Endothelial cell of umbilical vein (primary cell): ENCODE measurements around the gene GRM4. TPM values are rescaled to one million over a fixed set of nuclear protein-coding genes. Genes with fewer than 3 reads are reported as not detected.

Source experiments
- BruUV-seq: library from RNA; stranded (reverse); fragments of 400-500 nt; replicated peaks from 2 replicates; lab custom pipeline; 2021; lab: Mats Ljungman, UMichigan
- CTCF ChIA-PET: fragments of 300-600, 350-600 bp; sonication (Branson Sonifier 250); formaldehyde crosslinking; loops from one replicate; lab custom pipeline; 2021; ENCODE audit warnings: antibody characterized with exemption, inconsistent platforms; lab: Charles Lee
- POLR2A ChIA-PET: fragments of 300-600, 350-600 bp; sonication (Branson Sonifier 250); formaldehyde crosslinking; loops from one replicate; lab custom pipeline; 2021; ENCODE audit warnings: antibody characterized with exemption, inconsistent platforms; lab: Charles Lee
- DNase-seq: peaks from one replicate; pipeline ENCODE4 v3.0.0-alpha.2; 2011; ENCODE audit warnings: low read depth, low spot score
- FAIRE-seq: peaks from 2 replicates; lab custom pipeline; 2011; peaks lifted over from hg19 to GRCh38; lab: Jason Lieb, UNC
- H2AFZ ChIP-seq: 2 replicates; pipeline ENCODE4 v1.6.0; 2012; ENCODE audit warnings: low read depth, low read length, control low read depth, inconsistent platforms
- H3K27ac ChIP-seq: 2 replicates; pipeline ENCODE4 v1.5.1; 2011; ENCODE audit warnings: low read depth, mild to moderate bottlenecking, control low read depth, low read length, moderate library complexity; ENCODE audit not compliant: insufficient read depth
- H3K27me3 ChIP-seq, 2 experiments: 2 replicates each; pipeline versions ENCODE4 v1.6.0 to v1.6.1; 2011; ENCODE audit warnings: low read length in 2 of 2, mixed read lengths in 1 of 2; ENCODE audit not compliant: control insufficient read depth in 2 of 2, insufficient read depth in 2 of 2
- H3K36me3 ChIP-seq, 2 experiments: 2 replicates in 1 of 2; 3 replicates in 1 of 2; pipeline ENCODE4 v1.5.1; 2011; ENCODE audit warnings: low read length in 2 of 2, mild to moderate bottlenecking in 1 of 2, moderate library complexity in 1 of 2; ENCODE audit not compliant: control insufficient read depth in 2 of 2, insufficient read depth in 2 of 2; ENCODE audit errors: extremely low read depth in 1 of 2
- H3K4me1 ChIP-seq: 3 replicates; pipeline ENCODE4 v1.5.1; 2011; ENCODE audit warnings: mild to moderate bottlenecking, low read length; ENCODE audit not compliant: control insufficient read depth, insufficient read depth; ENCODE audit errors: extremely low read depth
- H3K4me2 ChIP-seq: 2 replicates; pipeline ENCODE4 v1.6.1; 2011; ENCODE audit warnings: low read length, control low read depth, mixed read lengths; ENCODE audit not compliant: insufficient read depth
- H3K4me3 ChIP-seq, 3 experiments: fragments of 200-600 bp in 1 of 3; sonication (generic), shearing (Covaris generic) in 1 of 3; replicated peaks in 1 of 3; 2 replicates each; pipeline ENCODE4 v1.5.1; 2011 to 2016; ENCODE audit warnings: control low read depth in 3 of 3, low read length in 3 of 3, mild to moderate bottlenecking in 2 of 3, inconsistent platforms in 1 of 3, low read depth in 1 of 3, moderate library complexity in 1 of 3; ENCODE audit not compliant: insufficient read depth in 1 of 3
- H3K79me2 ChIP-seq: 2 replicates; pipeline ENCODE4 v1.6.0; 2012; ENCODE audit warnings: low read length, inconsistent platforms; ENCODE audit not compliant: control insufficient read depth, insufficient read depth
- H3K9ac ChIP-seq: replicated peaks from 2 replicates; pipeline ENCODE3; 2011; ENCODE audit warnings: low read length, control low read depth; ENCODE audit not compliant: insufficient read depth; ENCODE audit errors: extremely low read depth
- H3K9me1 ChIP-seq: replicated peaks from 3 replicates; pipeline ENCODE4 v1.6.0; 2011; ENCODE audit warnings: mild to moderate bottlenecking, low read length; ENCODE audit not compliant: control insufficient read depth, insufficient read depth; ENCODE audit errors: extremely low read depth
- H3K9me3 ChIP-seq: replicated peaks from 2 replicates; pipeline ENCODE4 v1.5.1; 2012; ENCODE audit warnings: low read length, inconsistent platforms; ENCODE audit not compliant: control insufficient read depth, insufficient read depth
- H4K20me1 ChIP-seq: replicated peaks from 2 replicates; pipeline ENCODE3; 2011; ENCODE audit warnings: mild to moderate bottlenecking, low read length; ENCODE audit not compliant: control insufficient read depth, insufficient read depth; ENCODE audit errors: extremely low read depth
- EZH2 ChIP-seq: IDR thresholded peaks from 2 replicates; pipeline ENCODE4 v1.6.1; 2012; ENCODE audit warnings: borderline replicate concordance, low read depth, mild to moderate bottlenecking, moderate library complexity, low read length, inconsistent platforms; ENCODE audit not compliant: severe bottlenecking
- FOS ChIP-seq: IDR thresholded peaks from 2 replicates; pipeline ENCODE4 v1.6.1; 2011; ENCODE audit warnings: mild to moderate bottlenecking, low read length, moderate library complexity, borderline replicate concordance; ENCODE audit not compliant: insufficient read depth
- GATA2 ChIP-seq: IDR thresholded peaks from 2 replicates; pipeline ENCODE4 v1.7.0; 2011; ENCODE audit warnings: low read depth, mild to moderate bottlenecking, moderate library complexity, mixed read lengths, low read length; ENCODE audit not compliant: insufficient read length, insufficient read depth
- JUN ChIP-seq: IDR thresholded peaks from 2 replicates; pipeline ENCODE4 v1.6.1; 2011; ENCODE audit warnings: borderline replicate concordance, low read depth; ENCODE audit not compliant: insufficient read length, insufficient read depth
- MYC ChIP-seq: IDR thresholded peaks from one replicate; pipeline ENCODE4 v1.6.1; 2011; ENCODE audit warnings: mild to moderate bottlenecking, low read depth, low read length
- POLR2A ChIP-seq: IDR thresholded peaks from 2 replicates; pipeline ENCODE4 v1.6.1; 2012; ENCODE audit warnings: low read depth, mild to moderate bottlenecking, control low read depth, low read length
- POLR2AphosphoS5 ChIP-seq: IDR thresholded peaks from 2 replicates; pipeline ENCODE4 v1.6.1; 2012; ENCODE audit warnings: low read depth, mild to moderate bottlenecking, control low read depth, low read length, moderate library complexity; ENCODE audit not compliant: insufficient read depth
- dilution Hi-C: fragments of 300-500 bp; cut with MboI; formaldehyde crosslinking; loops from one replicate; pipeline ENCODE4 v1.15.0; 2019; ENCODE audit warnings: low sequenced_read_pairs; ENCODE audit not compliant: extremely low pct_ligation_motif_present
- intact Hi-C: fragments of 100-400 bp; cut with micrococcal nuclease; formaldehyde crosslinking; loops from one replicate; pipeline ENCODE4 v1.10.0; 2022
- polyA plus RNA-seq, 4 experiments: library from polyadenylated mRNA; depleted of rRNA in 3 of 4; stranded (reverse) in 3 of 4; unstranded in 1 of 4; fragments of >200 nt; gene quantifications; 2 replicates each; pipeline versions ENCODE4 v1.2.1 to v1.2.3, GENCODE V29; 2011 to 2012; ENCODE audit warnings: missing spikeins in 1 of 4
- total RNA-seq: library from RNA; stranded (reverse); gene quantifications from 2 replicates; pipeline ENCODE4 v1.2.3, GENCODE V29; 2021
- TF ChIP-seq, protein P1 (sequence below): IDR thresholded peaks from 2 replicates; pipeline ENCODE4 v1.6.1; 2011; ENCODE audit not compliant: insufficient read depth, insufficient read length
- TF ChIP-seq, protein P2 (sequence below), 2 donors: IDR thresholded peaks; 1 replicate in 1 of 2; 2 replicates in 1 of 2; pipeline ENCODE4 v1.5.1; 2011; ENCODE audit warnings: low read length in 2 of 2, mild to moderate bottlenecking in 2 of 2, moderate library complexity in 2 of 2, control low read depth in 1 of 2, inconsistent platforms in 1 of 2, low read depth in 1 of 2; ENCODE audit not compliant: insufficient read depth in 1 of 2; ENCODE audit errors: extremely low read depth in 1 of 2

Gene GRM4
- total and polyA plus RNA-seq, 2 donors (not counting 3 experiments of a cell fraction or from before 2014, with no cell fraction given) = 0.03 TPM; not detected in 1

DNA sequence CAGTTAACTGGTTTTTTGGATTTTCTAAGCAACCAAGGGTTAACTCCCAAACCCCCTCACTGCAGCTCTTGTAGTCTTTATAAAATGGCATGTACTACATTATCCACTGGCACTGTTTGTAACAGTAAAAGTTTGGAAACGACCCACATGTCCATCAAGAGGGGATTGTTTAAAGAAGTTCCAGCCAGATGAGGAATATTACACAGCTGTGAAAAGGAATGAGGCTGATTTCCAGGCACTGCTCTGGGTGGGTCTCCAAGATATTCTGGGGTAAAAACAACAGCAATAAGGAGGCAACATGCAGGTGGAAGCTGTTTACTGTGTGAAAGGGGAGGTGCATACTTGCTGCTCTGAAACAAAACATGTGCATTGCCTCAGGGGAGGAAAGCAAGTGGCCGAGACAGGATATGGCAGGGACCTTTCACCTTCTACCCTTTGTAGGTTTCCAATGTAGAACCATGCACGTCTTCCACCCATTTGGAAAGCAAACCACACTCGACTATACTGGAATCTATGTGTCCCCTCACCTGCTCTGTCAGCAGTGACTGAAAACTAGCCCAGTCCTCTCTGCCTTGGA is 51.9 kb downstream of the GRM4 start:
- CTCF ChIA-PET = interaction anchor here (1.3 kb wide), 1 partner anchor 39 kb away, joined by 4 read pairs; no protein-coding TSS in a partner anchor
- TF ChIP-seq, protein P1, sequence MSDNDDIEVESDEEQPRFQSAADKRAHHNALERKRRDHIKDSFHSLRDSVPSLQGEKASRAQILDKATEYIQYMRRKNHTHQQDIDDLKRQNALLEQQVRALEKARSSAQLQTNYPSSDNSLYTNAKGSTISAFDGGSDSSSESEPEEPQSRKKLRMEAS = no peak
- TF ChIP-seq, protein P2, sequence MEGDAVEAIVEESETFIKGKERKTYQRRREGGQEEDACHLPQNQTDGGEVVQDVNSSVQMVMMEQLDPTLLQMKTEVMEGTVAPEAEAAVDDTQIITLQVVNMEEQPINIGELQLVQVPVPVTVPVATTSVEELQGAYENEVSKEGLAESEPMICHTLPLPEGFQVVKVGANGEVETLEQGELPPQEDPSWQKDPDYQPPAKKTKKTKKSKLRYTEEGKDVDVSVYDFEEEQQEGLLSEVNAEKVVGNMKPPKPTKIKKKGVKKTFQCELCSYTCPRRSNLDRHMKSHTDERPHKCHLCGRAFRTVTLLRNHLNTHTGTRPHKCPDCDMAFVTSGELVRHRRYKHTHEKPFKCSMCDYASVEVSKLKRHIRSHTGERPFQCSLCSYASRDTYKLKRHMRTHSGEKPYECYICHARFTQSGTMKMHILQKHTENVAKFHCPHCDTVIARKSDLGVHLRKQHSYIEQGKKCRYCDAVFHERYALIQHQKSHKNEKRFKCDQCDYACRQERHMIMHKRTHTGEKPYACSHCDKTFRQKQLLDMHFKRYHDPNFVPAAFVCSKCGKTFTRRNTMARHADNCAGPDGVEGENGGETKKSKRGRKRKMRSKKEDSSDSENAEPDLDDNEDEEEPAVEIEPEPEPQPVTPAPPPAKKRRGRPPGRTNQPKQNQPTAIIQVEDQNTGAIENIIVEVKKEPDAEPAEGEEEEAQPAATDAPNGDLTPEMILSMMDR (IDR thresholded peaks at IDR 0.05; ENCODE audit: extremely low read depth in 1 of 2, insufficient read depth in 1 of 2, low read depth in 1 of 2, low read length in 2 of 2) = no peak
- TF ChIP-seq FOS (no peak), GATA2 (no peak), JUN (no peak), EZH2 (no peak), POLR2AphosphoS5 (no peak), MYC (no peak), POLR2A (no peak)

More for the DNA sequence above, 51.9 kb downstream of the GRM4 start:
- Histone ChIP-seq H3K27ac (no peak overlapping the region), H3K4me2 (no peak overlapping the region), H4K20me1 (no peaks in the 10 kb centered on the region), H3K4me3 (no peak overlapping the region), H3K79me2 (no peaks in the 10 kb centered on the region), H3K27me3 (peaks cover 0 to 2% of the 10 kb centered on the region in 2 experiments), H3K4me1 (no peaks in the 10 kb centered on the region), H3K9me3 (no peaks in the 10 kb centered on the region), H3K9me1 (no peaks in the 10 kb centered on the region), H3K9ac (no peak overlapping the region), H3K36me3 (no peaks in the 10 kb centered on the region), H2AFZ (no peak overlapping the region)
- no TSS peak for BruUV-seq
- intact Hi-C loops = no loop called here
- dilution Hi-C loops = no loop called here
- POLR2A ChIA-PET = interaction anchor here (0.6 kb wide), 1 partner anchor 302 kb away, joined by 3 read pairs; no protein-coding TSS in a partner anchor
- DNase-seq (no peak), FAIRE-seq (no peak)
